HG03175 (cell line): Measurements from ENCODE around the gene CCDC9.
"Not testable (repeated sequence)": the region's sequence is repeated elsewhere in the genome, so short reads cannot be mapped to it uniquely, and the experiment has no call there.

Source experiments
- ATAC-seq: cut with Tn5 transposase; IDR thresholded peaks from one replicate; pipeline ENCODE4 v1.9.1; 2021; ENCODE audit warnings: mild to moderate bottlenecking, moderate library complexity; ENCODE audit not compliant: unreplicated experiment

The CCDC9 gene

GRCh38 chr19:47283405-47284059, 27.2 kb downstream of the CCDC9 start:
- ATAC-seq, result no peak

GRCh38 chr19:47284324-47284899, 28.1 kb downstream of the CCDC9 start:
- ATAC-seq, result no peak

- no peak for ATAC-seq
Measured at GRCh38 chr19:47296036-47296435, 39.7 kb downstream of the CCDC9 start.

- ATAC-seq, result not testable (repeated sequence)
Measured at GRCh38 chr19:47300867-47301266, 44.5 kb downstream of the CCDC9 start.

GRCh38 chr19:47302249-47302648, 45.9 kb downstream of the CCDC9 start:
- ATAC-seq, result no peak

- no peak for ATAC-seq
Measured at GRCh38 chr19:47303966-47304365, 47.6 kb downstream of the CCDC9 start.

- ATAC-seq, result no peak
Measured at GRCh38 chr19:47305309-47305751, 49.0 kb downstream of the CCDC9 start.

GRCh38 chr19:47306303-47306702, 50.0 kb downstream of the CCDC9 start:
- no peak for ATAC-seq

- no peak for ATAC-seq
Measured at GRCh38 chr19:47309038-47309437, 52.7 kb downstream of the CCDC9 start.

GRCh38 chr19:47309608-47310007, 53.3 kb downstream of the CCDC9 start, which contains the start of gene C5AR1:
C5AR1 (plus strand) TSS chr19:47309861; CDS start chr19:47309896, 35 bp downstream.
- no peak for ATAC-seq

GRCh38 chr19:47310323-47310722, 54.0 kb downstream of the CCDC9 start:
- ATAC-seq, result no peak

- no peak for ATAC-seq
Measured at GRCh38 chr19:47310819-47311218, 54.5 kb downstream of the CCDC9 start.

GRCh38 chr19:47312366-47313006, 56.2 kb downstream of the CCDC9 start:
- ATAC-seq, result no peak

- ATAC-seq, result no peak
Measured at GRCh38 chr19:47313754-47314295, 57.5 kb downstream of the CCDC9 start.

GRCh38 chr19:47315125-47315821, 58.9 kb downstream of the CCDC9 start:
- ATAC-seq, result no peak

GRCh38 chr19:47316513-47316912, 60.2 kb downstream of the CCDC9 start:
- ATAC-seq, result no peak

GRCh38 chr19:47319923-47320871, 63.9 kb downstream of the CCDC9 start:
- ATAC-seq, result no peak
